Panc1 (cell line): Measurements from ENCODE around the gene MEX3A. TPM values are rescaled to one million over a fixed set of nuclear protein-coding genes. Genes with fewer than 3 reads are reported as not detected.

ENCODE experiments used
- ATAC-seq: fragments of 200-7000 bp; cut with Tn5 transposase; 2 replicates; pipeline ENCODE4 v1.9.1; 2020; ENCODE audit warnings: mild to moderate bottlenecking, moderate library complexity
- BruUV-seq: library from RNA; stranded (reverse); fragments of 400-500 nt; replicated peaks from 2 replicates; lab custom pipeline; 2021; lab: Mats Ljungman, UMichigan
- CTCF ChIA-PET: fragments of 300-600 bp; sonication (Branson Sonifier 250); formaldehyde crosslinking; loops from one replicate; lab custom pipeline; 2022; ENCODE audit warnings: antibody characterized with exemption; lab: Charles Lee
- POLR2A ChIA-PET: fragments of 300-600 bp; sonication (Branson Sonifier 250); formaldehyde crosslinking; loops from one replicate; lab custom pipeline; 2022; ENCODE audit warnings: antibody characterized with exemption; lab: Charles Lee
- DNase-seq: peaks from one replicate; pipeline ENCODE4 v3.0.0-alpha.2; 2010; ENCODE audit warnings: low read depth, low spot score
- H3K27ac ChIP-seq: 2 replicates; pipeline ENCODE4 v1.5.1; 2011; ENCODE audit warnings: mild to moderate bottlenecking, low read length, inconsistent platforms
- H3K27me3 ChIP-seq: fragments of 200-500 bp; sonication (Bioruptor generic); 2 replicates; pipeline ENCODE4 v1.6.0; 2014; ENCODE audit warnings: low read length, inconsistent platforms; ENCODE audit not compliant: control insufficient read depth, insufficient read depth
- H3K36me3 ChIP-seq: fragments of 200-500 bp; sonication (Bioruptor generic); 2 replicates; pipeline ENCODE4 v1.5.1; 2014; ENCODE audit warnings: inconsistent platforms, mild to moderate bottlenecking, low read length, moderate library complexity; ENCODE audit not compliant: control insufficient read depth, insufficient read depth
- H3K4me1 ChIP-seq: 2 replicates; pipeline ENCODE4 v1.5.1; 2011; ENCODE audit warnings: inconsistent platforms, mild to moderate bottlenecking, low read length, moderate library complexity; ENCODE audit not compliant: control insufficient read depth, insufficient read depth
- H3K4me3 ChIP-seq, 2 experiments: 2 replicates each; pipeline ENCODE4 v1.5.1; 2011 to 2012; ENCODE audit warnings: low read depth in 2 of 2, low read length in 2 of 2, mild to moderate bottlenecking in 2 of 2, inconsistent platforms in 1 of 2, moderate library complexity in 1 of 2
- H3K9me3 ChIP-seq: fragments of 200-500 bp; sonication (Bioruptor generic); 2 replicates; pipeline ENCODE4 v1.5.1; 2014; ENCODE audit warnings: low read depth, mild to moderate bottlenecking, inconsistent platforms, low read length, moderate library complexity; ENCODE audit not compliant: control insufficient read depth, insufficient read depth
- CTCF ChIP-seq: fragments of 450-650 bp; IDR thresholded peaks from 2 replicates; pipeline ENCODE4 v1.5.1; 2017; ENCODE audit warnings: mild to moderate bottlenecking
- POLR2AphosphoS5 ChIP-seq: IDR thresholded peaks from 2 replicates; pipeline ENCODE4 v1.6.1; 2012; ENCODE audit warnings: mild to moderate bottlenecking, low read depth, low read length, moderate library complexity
- REST ChIP-seq, 2 experiments: IDR thresholded peaks; 2 replicates each; pipeline ENCODE4 v1.6.1; 2011 to 2012; ENCODE audit warnings: low read depth in 2 of 2, control low read depth in 1 of 2, low read length in 1 of 2, mild to moderate bottlenecking in 1 of 2, moderate library complexity in 1 of 2; ENCODE audit not compliant: insufficient read depth in 1 of 2
- SIN3A ChIP-seq: IDR thresholded peaks from 2 replicates; pipeline ENCODE4 v1.6.1; 2012; ENCODE audit warnings: low read depth, mild to moderate bottlenecking, low read length, moderate library complexity, borderline replicate concordance; ENCODE audit not compliant: insufficient read depth
- TCF7L2 ChIP-seq: IDR thresholded peaks from 2 replicates; pipeline ENCODE4 v1.6.1; 2011; ENCODE audit warnings: mild to moderate bottlenecking, low read depth, low read length, inconsistent platforms
- in situ Hi-C: cut with HindIII; loops from 2 replicates; pipeline ENCODE4 v1.10.0; 2016; ENCODE audit warnings: low sequenced_read_pairs, low pct_unique_long_range_greater_than_20kb
- intact Hi-C: fragments of 100-400 bp; cut with micrococcal nuclease; formaldehyde crosslinking; loops from one replicate; pipeline ENCODE4 v1.10.0; 2022; ENCODE audit not compliant: unreplicated experiment
- total RNA-seq: library from RNA; stranded (reverse); gene quantifications from one replicate; pipeline ENCODE4 v1.2.1, GENCODE V29; 2021; ENCODE audit not compliant: unreplicated experiment

MEX3A gene
- total RNA-seq, 1 experiment from 2014 or later: 15.8 TPM

GRCh38 chr1:156103521-156103947 is 21.3 kb upstream of the MEX3A start:
- no peaks in the 10 kb centered on the region for H3K36me3 ChIP-seq
- ChIA-PET POLR2A (interaction anchor here (1.0 kb wide), 2 partner anchors 10 to 26 kb away, joined by 3 read pairs; no protein-coding TSS in a partner anchor), CTCF (interaction anchor here (0.5 to 1.2 kb wide), 3 partner anchors 9 to 109 kb away, joined by 3 to 5 read pairs (median 4); partner anchors contain the start of gene PMF1)
- in situ Hi-C loops (no loop called here), intact Hi-C loops (no loop called here)
- H3K9me3 ChIP-seq: no peaks in the 10 kb centered on the region
- H3K27me3 ChIP-seq: no peaks in the 10 kb centered on the region
- peak overlapping the region; percentile 95 for H3K27ac ChIP-seq
- H3K4me1 ChIP-seq: peaks cover 48% of the 10 kb centered on the region
- ATAC-seq (peak; percentile 23; the same call in 1 of the 2 replicates), DNase-seq (no peak)
- H3K4me3 ChIP-seq: no peak overlapping the region
- TF ChIP-seq SIN3A (no peak), REST (IDR thresholded peaks at IDR 0.05; ENCODE audit: insufficient read depth in 1 of 2, low read depth in 2 of 2, low read length in 1 of 2) (no peak), CTCF (no peak), TCF7L2 (no peak), POLR2AphosphoS5 (no peak)
- BruUV-seq: no TSS peak

DNA sequence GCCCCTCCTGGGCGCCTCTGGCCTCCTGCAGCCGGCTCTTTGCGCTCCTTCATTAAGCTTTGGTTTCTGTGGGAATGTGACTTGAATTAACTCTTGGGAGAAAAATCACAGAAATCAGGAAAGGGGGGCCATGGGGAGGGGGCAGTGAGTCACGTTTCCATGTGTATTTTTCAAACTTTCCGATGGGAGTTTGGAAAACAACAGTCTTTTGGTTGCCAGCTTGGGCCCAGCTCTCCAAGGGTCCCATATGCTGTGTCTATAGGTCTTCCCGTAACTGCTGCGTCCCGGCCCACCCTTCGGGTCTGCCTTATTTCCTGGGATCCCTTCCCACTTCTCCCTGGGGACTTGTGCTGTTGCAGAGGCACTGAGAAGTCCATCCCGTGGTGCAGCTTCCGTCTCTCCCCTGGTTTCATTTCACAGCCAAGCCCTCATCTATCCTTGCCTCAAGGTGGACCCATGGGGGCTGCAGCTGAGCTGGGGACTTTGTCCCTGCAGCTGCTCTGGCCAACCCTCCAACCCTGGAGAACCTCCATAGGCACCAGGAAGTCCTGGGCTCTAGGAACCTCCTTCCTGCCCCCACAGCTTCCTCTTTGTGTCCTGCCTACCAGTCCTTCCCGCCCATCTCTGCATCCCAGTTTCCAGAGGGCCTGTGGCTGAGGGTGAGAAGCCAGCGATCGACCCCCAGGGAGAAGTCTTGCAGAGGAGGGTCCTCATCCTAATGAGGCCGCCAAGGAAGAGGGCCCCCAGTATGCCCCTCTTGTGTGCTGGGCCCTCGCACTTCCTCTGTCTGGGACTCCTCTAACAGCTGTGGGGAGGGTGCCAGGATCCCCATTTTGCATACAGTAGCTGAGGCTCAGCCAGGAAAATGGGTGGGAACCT is 20.6 kb upstream of the MEX3A start:
- CTCF ChIA-PET: interaction anchor here (0.6 to 1.2 kb wide), 3 partner anchors 12 to 110 kb away, joined by 3 to 5 read pairs (median 3); partner anchors contain the start of gene PMF1
- no TSS peak for BruUV-seq
- TF ChIP-seq CTCF: no peak
- peak; percentile 33; the same call in 1 of the 2 replicates for TF ChIP-seq POLR2AphosphoS5
- intact Hi-C loops (no loop called here), in situ Hi-C loops (no loop called here)
- Histone ChIP-seq H3K9me3 (no peaks in the 10 kb centered on the region), H3K36me3 (no peaks in the 10 kb centered on the region), H3K4me3 (no peak overlapping the region), H3K4me1 (peaks cover 48% of the 10 kb centered on the region), H3K27ac (peak overlapping the region; percentile 95), H3K27me3 (no peaks in the 10 kb centered on the region)
- DNase-seq (no peak), ATAC-seq (no peak)
- POLR2A ChIA-PET: interaction anchor here (0.6 to 1.0 kb wide), 3 partner anchors 10 to 70 kb away, joined by 3 to 4 read pairs (median 3); no protein-coding TSS in a partner anchor
